ENCODE data around the gene ZNF138. TPM values are rescaled to one million over a fixed set of nuclear protein-coding genes. Genes with fewer than 3 reads are reported as not detected.
"Not testable (repeated sequence)": the region's sequence is repeated elsewhere in the genome, so short reads cannot be mapped to it uniquely, and the experiment has no call there.

The ZNF138 gene
- 17.4 TPM for total RNA-seq

- DNase-seq: peak; percentile 99
These were observed at the start of gene ZNF138 for GRCh38 chr7:64794171-64794844. ZNF138 (plus strand) TSS chr7:64794428; CDS start chr7:64794569, 141 bp downstream.

GRCh38 chr7:64744680-64745079, 49.5 kb upstream of the ZNF138 start:
- no peak for DNase-seq

GRCh38 chr7:64747802-64748201, 46.4 kb upstream of the ZNF138 start:
- DNase-seq: no peak

GRCh38 chr7:64753032-64753431, 41.2 kb upstream of the ZNF138 start:
- no peak for DNase-seq

- DNase-seq: no peak
These were observed 38.4 kb upstream of the ZNF138 start for GRCh38 chr7:64755865-64756264.

- DNase-seq: no peak
These were observed 36.1 kb upstream of the ZNF138 start for GRCh38 chr7:64758151-64758550.

GRCh38 chr7:64768824-64769223, 25.4 kb upstream of the ZNF138 start:
- DNase-seq: no peak

- no peak for DNase-seq
These were observed 19.9 kb upstream of the ZNF138 start for GRCh38 chr7:64774204-64774842.

GRCh38 chr7:64775289-64775688, 18.9 kb upstream of the ZNF138 start:
- no peak for DNase-seq

GRCh38 chr7:64784842-64785241, 9.4 kb upstream of the ZNF138 start:
- DNase-seq: not testable (repeated sequence)

GRCh38 chr7:64787295-64787694, 6.9 kb upstream of the ZNF138 start:
- no peak for DNase-seq

- not testable (repeated sequence) for DNase-seq
These were observed 5.0 kb upstream of the ZNF138 start for GRCh38 chr7:64789241-64789640.

- DNase-seq: peak; percentile 29
These were observed 997 bp upstream of the ZNF138 start for GRCh38 chr7:64793106-64793755.

- DNase-seq: no peak
These were observed 948 bp downstream of the ZNF138 start for GRCh38 chr7:64795176-64795575.

GRCh38 chr7:64799169-64799568, 4.9 kb downstream of the ZNF138 start:
- DNase-seq: not testable (repeated sequence)

GRCh38 chr7:64802699-64803098, 8.5 kb downstream of the ZNF138 start:
- DNase-seq: no peak

GRCh38 chr7:64807731-64808365, 13.6 kb downstream of the ZNF138 start:
- DNase-seq: no peak

- no peak for DNase-seq
These were observed 17.5 kb downstream of the ZNF138 start for GRCh38 chr7:64811767-64812166.

- DNase-seq: no peak
These were observed 36.7 kb downstream of the ZNF138 start for GRCh38 chr7:64830926-64831325.

- no peak for DNase-seq
These were observed 37.9 kb downstream of the ZNF138 start for GRCh38 chr7:64832136-64832535.

- no peak for DNase-seq
These were observed 40.8 kb downstream of the ZNF138 start for GRCh38 chr7:64834989-64835388.

- not testable (repeated sequence) for DNase-seq
These were observed 41.6 kb downstream of the ZNF138 start for GRCh38 chr7:64835856-64836255.

GRCh38 chr7:64838051-64838450, 43.8 kb downstream of the ZNF138 start:
- not testable (repeated sequence) for DNase-seq

Measured in tongue (tissue), 2 donors.